Smooth muscle cell (in vitro differentiated cells): ENCODE measurements around the gene ESYT2. TPM values are rescaled to one million over a fixed set of nuclear protein-coding genes. Genes with fewer than 3 reads are reported as not detected.

Experiments
- DNase-seq: peaks from one replicate; lab custom pipeline; 2025; ENCODE audit not compliant: unreplicated experiment; lab: John Stamatoyannopoulos, UW
- H2AFZ ChIP-seq: fragments of 200-600 bp; sonication (generic); 2 replicates; pipeline ENCODE4 v1.6.0; 2016; ENCODE audit warnings: antibody characterized with exemption, low read depth, mild to moderate bottlenecking
- H3F3A ChIP-seq: fragments of 200-600 bp; sonication (generic); 2 replicates; pipeline ENCODE4 v1.6.0; 2017; ENCODE audit warnings: antibody characterized with exemption, low read depth
- H3K27ac ChIP-seq: fragments of 200-600 bp; sonication (generic); 2 replicates; pipeline ENCODE4 v1.5.1; 2016; ENCODE audit warnings: low read depth, mild to moderate bottlenecking
- H3K27me3 ChIP-seq: fragments of 200-600 bp; sonication (generic); 2 replicates; pipeline ENCODE4 v1.6.1; 2016; ENCODE audit warnings: low read depth, mild to moderate bottlenecking
- H3K36me3 ChIP-seq: fragments of 200-600 bp; sonication (generic); 2 replicates; pipeline ENCODE4 v1.5.1; 2016; ENCODE audit warnings: low read depth
- H3K4me1 ChIP-seq: fragments of 200-600 bp; sonication (generic); 2 replicates; pipeline ENCODE4 v1.5.1; 2016; ENCODE audit warnings: low read depth
- H3K4me2 ChIP-seq: fragments of 200-600 bp; sonication (generic); 2 replicates; pipeline ENCODE4 v1.6.0; 2016; ENCODE audit warnings: mild to moderate bottlenecking
- H3K4me3 ChIP-seq: fragments of 200-600 bp; sonication (generic); 2 replicates; pipeline ENCODE4 v1.5.1; 2016; ENCODE audit warnings: mild to moderate bottlenecking
- H3K79me2 ChIP-seq: fragments of 200-600 bp; sonication (generic); 2 replicates; pipeline ENCODE4 v1.6.0; 2016; ENCODE audit warnings: low read depth, mild to moderate bottlenecking
- H3K9ac ChIP-seq: fragments of 200-600 bp; sonication (generic); 2 replicates; pipeline ENCODE4 v1.6.0; 2016; ENCODE audit warnings: low read depth
- H3K9me3 ChIP-seq: fragments of 200-600 bp; sonication (generic); replicated peaks from 2 replicates; pipeline ENCODE4 v1.5.1; 2016; ENCODE audit warnings: low read depth
- H4K20me1 ChIP-seq: fragments of 200-600 bp; sonication (generic); 2 replicates; pipeline ENCODE4 v1.6.0; 2016; ENCODE audit warnings: low read depth
- CTCF ChIP-seq: fragments of 200-600 bp; sonication (generic); IDR thresholded peaks from 2 replicates; pipeline ENCODE4 v1.5.1; 2017; ENCODE audit warnings: borderline replicate concordance, mild to moderate bottlenecking, antibody characterized with exemption; ENCODE audit not compliant: insufficient read depth, poor library complexity, severe bottlenecking
- WGBS: methylation state at CpG from one replicate; pipeline ENCODE4 v1.1.7; 2016; ENCODE audit warnings: low lambda C conversion rate; 5-methylcytosine and 5-hydroxymethylcytosine counted together
- polyA plus RNA-seq: library from polyadenylated mRNA; unstranded; fragments of >200 nt; fragmentation: Nextera tagmentation; extraction: Ambion mirVana; gene quantifications from 2 replicates; pipeline ENCODE4 v1.2.1, GENCODE V29; 2016
- total RNA-seq: library from RNA; depleted of rRNA; stranded (reverse); fragments of >200 nt; gene quantifications from 2 replicates; pipeline ENCODE4 v1.2.3, GENCODE V29; 2014

Gene ESYT2
- total and polyA plus RNA-seq, 2 experiments from 2014 or later, result 27.9 to 69.4 TPM

GRCh38 chr7:158837790-158838637 lies 8.7 kb upstream of the ESYT2 start:
- 94% methylated on average over 8 of the region's 8 CpGs for WGBS
- Histone ChIP-seq H3K4me2 (no peak overlapping the region), H3F3A (no peaks in the 10 kb centered on the region), H3K36me3 (no peaks in the 10 kb centered on the region), H3K27me3 (no peaks in the 10 kb centered on the region), H2AFZ (no peak overlapping the region), H3K27ac (no peak overlapping the region), H3K9me3 (no peaks in the 10 kb centered on the region), H4K20me1 (no peaks in the 10 kb centered on the region), H3K4me3 (no peak overlapping the region), H3K79me2 (no peaks in the 10 kb centered on the region), H3K9ac (no peak overlapping the region), H3K4me1 (no peaks in the 10 kb centered on the region)
- DNase-seq, result no peak
- TF ChIP-seq CTCF, result no peak

- Histone ChIP-seq H3K36me3 (no peaks in the 10 kb centered on the region), H3K27ac (no peak overlapping the region), H4K20me1 (no peaks in the 10 kb centered on the region), H2AFZ (no peak overlapping the region), H3K9ac (no peak overlapping the region), H3K4me3 (no peak overlapping the region), H3K27me3 (no peaks in the 10 kb centered on the region), H3K9me3 (no peaks in the 10 kb centered on the region), H3K79me2 (no peaks in the 10 kb centered on the region), H3K4me1 (no peaks in the 10 kb centered on the region), H3F3A (no peaks in the 10 kb centered on the region), H3K4me2 (no peak overlapping the region)
- no peak for TF ChIP-seq CTCF
- DNase-seq, result no peak
- 95% methylated on average over 8 of the region's 8 CpGs for WGBS
These were observed 7.4 kb upstream of the ESYT2 start for GRCh38 chr7:158836692-158837091.

GRCh38 chr7:158834878-158835784 lies 5.8 kb upstream of the ESYT2 start:
- peak overlapping the region; percentile 58 for H2AFZ ChIP-seq
- no peak for DNase-seq

More at GRCh38 chr7:158834878-158835784, 5.8 kb upstream of the ESYT2 start:
- Histone ChIP-seq H3F3A (peaks cover 3% of the 10 kb centered on the region), H3K27ac (no peak overlapping the region), H3K4me3 (no peak overlapping the region), H3K9me3 (no peaks in the 10 kb centered on the region), H3K4me2 (no peak overlapping the region), H3K79me2 (no peaks in the 10 kb centered on the region), H3K9ac (no peak overlapping the region), H3K36me3 (no peaks in the 10 kb centered on the region), H4K20me1 (no peaks in the 10 kb centered on the region), H3K4me1 (peaks cover 8% of the 10 kb centered on the region), H3K27me3 (no peaks in the 10 kb centered on the region)
- 74% methylated on average over 21 of the region's 21 CpGs for whole genome bisulfite sequencing
- TF ChIP-seq CTCF, result no peak
